Lung (tissue), 13 donors: Measurements from ENCODE around the gene PRKG1. TPM values are rescaled to one million over a fixed set of nuclear protein-coding genes. Genes with fewer than 3 reads are reported as not detected.
A peak's percentile ranks its signal among the peaks of the same experiment; 100 is the strongest.

ENCODE experiments used
- ATAC-seq: fragments of 200-7000 bp; cut with Tn5 transposase; one replicate; pipeline ENCODE4 v1.9.1; 2020; ENCODE audit warnings: moderate number of reproducible peaks; ENCODE audit not compliant: insufficient read depth, low FRiP score
- DNase-seq, 3 donors: peaks; one replicate each; pipeline ENCODE4 v3.0.0-alpha.2; 2013 to 2017
- H3K27ac ChIP-seq, 2 donors: one replicate each; pipeline ENCODE4 v1.5.1; 2013; ENCODE audit warnings: mild to moderate bottlenecking in 2 of 2, moderate library complexity in 2 of 2, control low read depth in 1 of 2, inconsistent platforms in 1 of 2, low read depth in 1 of 2, low read length in 1 of 2
- H3K27me3 ChIP-seq, 3 donors: one replicate each; pipeline ENCODE4 v1.5.1; 2013; ENCODE audit warnings: low read length in 2 of 3; ENCODE audit not compliant: control insufficient read depth in 3 of 3, insufficient read depth in 3 of 3
- H3K36me3 ChIP-seq, 4 donors: one replicate each; pipeline ENCODE4 v1.5.1; 2013; ENCODE audit warnings: low read length in 4 of 4, mild to moderate bottlenecking in 1 of 4, moderate library complexity in 1 of 4; ENCODE audit not compliant: control insufficient read depth in 4 of 4, insufficient read depth in 4 of 4
- H3K4me1 ChIP-seq, 5 donors: one replicate each; pipeline ENCODE4 v1.5.1; 2013; ENCODE audit warnings: low read length in 5 of 5, mild to moderate bottlenecking in 2 of 5, moderate library complexity in 1 of 5; ENCODE audit not compliant: control insufficient read depth in 5 of 5, insufficient read depth in 5 of 5
- H3K4me3 ChIP-seq: one replicate; pipeline ENCODE4 v1.5.1; 2013; ENCODE audit warnings: mild to moderate bottlenecking, control low read depth, moderate library complexity
- H3K9ac ChIP-seq, 2 donors: one replicate each; pipeline ENCODE4 v1.5.1; 2013; ENCODE audit warnings: low read length in 2 of 2, control low read depth in 1 of 2; ENCODE audit not compliant: insufficient read depth in 1 of 2
- H3K9me3 ChIP-seq, 4 donors: one replicate each; pipeline ENCODE4 v1.5.1; 2013; ENCODE audit warnings: low read length in 3 of 4, mild to moderate bottlenecking in 1 of 4, moderate library complexity in 1 of 4; ENCODE audit not compliant: control insufficient read depth in 4 of 4, insufficient read depth in 3 of 4
- CTCF ChIP-seq: IDR thresholded peaks from 2 replicates; pipeline ENCODE4 v1.5.1; 2012; ENCODE audit warnings: mild to moderate bottlenecking; ENCODE audit errors: control extremely low read depth, extremely low read depth
- WGBS, 2 donors: extraction: QIAGEN DNeasy Blood & Tissue Kit; methylation state at CpG; one replicate each; pipeline ENCODE4 v1.1.7; 2013; 5-methylcytosine and 5-hydroxymethylcytosine counted together
- polyA plus RNA-seq, 2 donors: library from polyadenylated mRNA; stranded (reverse); fragments of 200-250 nt; gene quantifications; one replicate each; pipeline ENCODE4 v1.2.1, GENCODE V29; 2013
- small RNA-seq: library from RNA; depleted of rRNA; stranded (forward); fragments of <200 nt; gene quantifications from one replicate; pipeline ENCODE3, GENCODE V24; 2014; ENCODE audit warnings: low replicate concordance
- total RNA-seq, 2 donors: library from RNA; depleted of rRNA in 1 of 2; stranded (reverse); fragments of >200 nt in 1 of 2; gene quantifications; one replicate each; pipeline ENCODE4 v1.2.1, GENCODE V29; 2014 to 2021
- donor health status: control.
- donor health status: control.
- donor health status: Bipolar disorder and iron deficiency.
- donor health status: healthy.
- donor health status: DM: yes; HTN: yes; CAD: no.

The PRKG1 gene
- total and polyA plus RNA-seq, 4 donors = 2.1 to 50.8 (median 15.1) TPM

GRCh38 chr10:52346394-52347326, 1272.4 kb downstream of the PRKG1 start:
- WGBS, 2 donors = 92 to 95% methylated on average over 27 of the region's 27 CpGs
- H3K9ac ChIP-seq = no peak overlapping the region
- no peaks in the 10 kb centered on the region for H3K27me3 ChIP-seq
- no peak overlapping the region for H3K27ac ChIP-seq
- TF ChIP-seq CTCF = no peak
- no peaks in the 10 kb centered on the region for H3K36me3 ChIP-seq
- DNase-seq = no peak
- H3K9me3 ChIP-seq = peaks cover 0 to 3% (median 0%) of the 10 kb centered on the region in 4 donors
- no peaks in the 10 kb centered on the region for H3K4me1 ChIP-seq
- no peak for ATAC-seq
- H3K4me3 ChIP-seq = no peak overlapping the region

GRCh38 chr10:52347327-52347667, 1273.0 kb downstream of the PRKG1 start:
- TF ChIP-seq CTCF = no peak
- no peak overlapping the region for H3K27ac ChIP-seq
- DNase-seq = no peak
- H3K4me1 ChIP-seq = no peaks in the 10 kb centered on the region
- H3K9ac ChIP-seq = no peak overlapping the region
- H3K9me3 ChIP-seq = peaks cover 0 to 3% (median 0%) of the 10 kb centered on the region in 4 donors
- 92 to 96% methylated on average over 5 of the region's 5 CpGs for WGBS, 2 donors
- no peaks in the 10 kb centered on the region for H3K27me3 ChIP-seq
- no peak for ATAC-seq
- no peak overlapping the region for H3K4me3 ChIP-seq
- no peaks in the 10 kb centered on the region for H3K36me3 ChIP-seq

Small RNAs within 50 kb of the gene (small RNA-seq; reads per million reads assigned to genes)
- 0.58 reads per million, percentile 66 among the genes with 10 or more reads in this experiment for gene MIR605

Other genes with a start within 250 kb of the PRKG1 start
- gene A1CF, start 188.9 kb upstream of the PRKG1 start, total RNA-seq = under 1 TPM; 0.06 to 0.25 TPM
- gene A1CF, start 188.9 kb upstream of the PRKG1 start, polyA plus RNA-seq = under 1 TPM; under 0.01 to 0.04 TPM